Dedifferentiated amniotic fluid mesenchymal stem cell (primary cell): ENCODE data around the gene RFX8.

ENCODE experiments used
- DNase-seq: peaks from one replicate; pipeline ENCODE4 v3.0.0-alpha.2; 2016; ENCODE audit errors: extremely low spot score

Gene RFX8

GRCh38 chr2:101410114-101410513 is 64.8 kb downstream of the RFX8 start:
- no peak for DNase-seq

DNA sequence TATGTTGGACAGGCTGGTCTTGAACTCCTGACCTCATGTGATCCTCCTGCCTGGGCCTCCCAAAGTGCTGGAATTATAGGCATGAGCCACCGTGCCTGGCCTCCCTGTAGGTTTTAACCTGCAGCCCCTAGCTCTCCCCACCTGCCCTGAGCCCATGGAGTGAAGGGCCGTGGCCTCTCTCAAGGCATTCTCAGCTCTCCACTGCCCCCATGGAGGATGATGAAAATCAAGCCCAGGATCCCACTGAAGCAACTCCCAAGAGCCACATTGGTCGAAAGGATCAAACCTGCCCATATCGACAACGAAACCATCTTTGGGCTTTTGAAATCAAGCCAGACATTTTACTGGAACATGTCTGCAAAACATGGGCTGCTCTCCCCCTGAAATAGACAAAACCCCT is 65.2 kb downstream of the RFX8 start:
- no peak for DNase-seq

GRCh38 chr2:101408925-101409324 is 66.0 kb downstream of the RFX8 start:
- no peak for DNase-seq

DNA sequence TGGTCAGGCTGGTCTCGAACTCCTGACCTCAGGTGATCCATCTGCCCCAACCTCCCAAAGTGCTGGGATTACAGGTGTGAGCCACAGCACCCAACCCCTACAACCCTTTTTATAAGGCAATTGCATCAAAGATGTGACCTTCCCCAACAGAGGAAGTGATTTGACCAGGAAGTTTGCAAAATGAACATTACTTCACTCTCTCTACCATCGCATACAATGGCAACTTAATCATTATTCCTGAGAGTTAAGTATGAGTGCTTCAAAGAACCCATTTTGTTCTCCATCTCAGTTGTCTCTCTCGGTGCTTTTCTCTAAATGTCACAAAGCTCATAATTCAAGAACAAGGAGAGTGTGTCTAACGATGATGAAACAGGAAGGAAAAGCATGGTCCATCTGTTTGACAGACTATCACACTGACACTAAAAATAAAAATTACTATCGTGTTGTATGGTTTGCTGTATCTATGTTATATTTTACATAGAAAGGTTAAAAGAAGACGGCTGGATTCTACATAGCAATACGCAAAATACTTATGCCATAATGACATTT is 69.5 kb downstream of the RFX8 start:
- DNase-seq = no peak

GRCh38 chr2:101403745-101404144 is 71.2 kb downstream of the RFX8 start:
- no peak for DNase-seq

DNA sequence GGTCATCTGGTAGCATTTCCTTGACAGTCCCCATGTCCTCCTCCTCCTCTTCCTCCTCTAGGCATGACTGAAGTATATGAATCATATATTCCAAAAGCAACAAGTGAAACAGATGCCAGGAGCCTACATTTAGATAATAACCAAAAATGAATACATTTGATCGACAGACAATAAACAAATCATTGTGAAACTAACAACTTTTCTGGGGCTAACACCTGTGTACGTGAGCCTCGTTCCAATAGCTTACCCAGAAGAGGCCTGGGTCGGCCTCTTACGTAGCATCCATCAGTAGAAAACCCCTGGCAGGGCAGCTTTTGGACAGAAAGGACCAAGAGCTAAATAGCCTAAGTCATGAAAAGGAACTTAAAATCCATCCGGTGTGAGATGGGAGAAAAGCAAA is 72.3 kb downstream of the RFX8 start:
- no peak for DNase-seq

GRCh38 chr2:101401906-101402305 is 73.0 kb downstream of the RFX8 start:
- no peak for DNase-seq

DNA sequence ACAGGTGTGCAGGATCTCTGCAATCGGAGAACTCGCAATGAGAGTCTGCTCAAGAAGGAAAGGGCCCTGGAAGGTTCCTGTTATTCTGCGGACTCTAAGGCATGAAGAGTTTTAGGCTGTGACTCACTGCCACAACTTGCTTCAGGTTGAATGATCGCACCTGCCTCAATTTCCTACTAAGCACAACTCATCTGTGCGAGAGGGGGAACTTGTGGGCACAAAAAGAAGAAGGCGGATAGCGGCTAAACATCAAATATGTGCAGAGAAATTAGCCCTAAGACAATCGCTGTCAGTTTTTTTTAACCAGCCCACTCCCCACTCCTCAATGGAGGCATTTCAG is 73.6 kb downstream of the RFX8 start:
- DNase-seq = no peak

DNA sequence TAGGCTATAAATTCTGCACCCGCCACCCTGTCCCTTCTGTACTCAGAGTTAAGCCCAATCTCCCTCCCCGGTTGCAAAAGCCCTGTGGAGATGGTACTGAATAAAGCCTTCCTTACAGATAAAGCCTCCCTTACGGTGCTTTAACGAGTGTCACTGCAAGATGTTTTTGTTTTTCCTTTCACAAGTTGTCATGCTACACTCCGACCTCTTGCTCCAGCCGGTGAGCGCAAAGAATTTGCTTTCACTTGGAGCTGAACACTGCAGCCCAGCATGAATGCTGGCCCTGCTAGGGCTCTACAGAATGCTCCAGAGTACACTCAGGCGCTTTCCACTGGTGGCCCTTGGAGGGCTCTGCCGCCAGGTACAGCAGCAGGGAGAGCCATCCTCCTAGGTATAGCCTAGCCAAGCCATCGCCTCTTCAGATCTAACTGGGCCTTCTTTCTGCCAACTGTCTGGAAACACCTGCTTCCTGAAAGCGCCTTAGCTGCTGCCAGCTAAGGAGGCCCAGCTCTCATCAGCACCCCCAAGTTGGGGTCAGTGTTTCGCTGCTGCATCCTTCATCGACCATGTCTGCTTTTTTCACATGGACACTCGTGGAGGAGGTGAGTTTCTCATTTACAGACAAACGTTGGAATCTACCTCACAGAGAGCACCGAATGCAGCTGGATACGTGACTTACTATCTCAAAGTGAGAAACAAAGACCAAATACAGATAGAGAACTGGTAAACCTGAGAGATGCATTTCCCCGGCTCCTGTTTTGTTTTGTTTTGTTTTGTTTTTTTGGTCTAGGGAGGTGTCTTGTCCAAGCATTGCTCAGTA is 74.2 kb downstream of the RFX8 start:
- DNase-seq = no peak

- DNase-seq = no peak
Observed at GRCh38 chr2:101400048-101400447, 74.9 kb downstream of the RFX8 start.

GRCh38 chr2:101399021-101399799 is 75.7 kb downstream of the RFX8 start:
- no peak for DNase-seq

- no peak for DNase-seq
Observed at GRCh38 chr2:101398116-101398821, 76.6 kb downstream of the RFX8 start.

- peak; percentile 90 for DNase-seq
Observed at GRCh38 chr2:101396316-101396717, 78.6 kb downstream of the RFX8 start.

DNA sequence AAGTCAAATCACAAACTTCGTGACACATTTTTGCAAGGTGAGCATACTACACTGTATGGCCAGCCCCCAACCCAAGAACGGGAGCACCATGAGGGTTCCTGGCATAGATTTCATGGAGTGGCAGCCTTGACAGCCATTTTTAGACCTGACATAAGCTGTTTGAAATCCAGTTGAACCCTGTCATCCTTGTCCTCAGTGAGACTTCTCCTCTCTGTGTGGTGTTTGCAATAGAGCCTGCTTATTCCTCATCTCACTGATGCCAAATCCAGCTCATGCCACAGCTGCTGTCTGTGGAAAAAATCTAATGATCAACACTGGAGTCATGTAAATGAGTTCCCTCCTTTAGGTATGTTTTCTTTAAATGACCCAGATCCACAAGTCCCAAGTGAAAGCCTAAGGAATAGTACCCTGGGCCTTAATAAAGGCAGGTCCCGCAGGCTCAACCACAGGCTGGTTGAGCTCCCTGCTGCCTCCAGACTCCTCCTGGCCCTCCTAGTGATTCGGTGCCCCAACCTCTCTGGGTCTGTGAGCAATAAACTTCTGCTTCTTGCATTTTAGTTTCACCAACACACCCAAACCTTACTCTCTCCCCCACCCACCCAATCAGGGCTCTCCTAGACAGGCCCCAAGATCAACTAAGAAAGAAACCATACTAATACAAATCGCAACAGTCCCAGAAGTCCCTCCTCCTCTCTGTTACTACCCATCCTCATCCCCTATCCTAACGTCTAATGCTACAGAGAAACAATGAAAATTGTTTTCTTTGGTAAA is 79.2 kb downstream of the RFX8 start:
- no peak for DNase-seq

DNA sequence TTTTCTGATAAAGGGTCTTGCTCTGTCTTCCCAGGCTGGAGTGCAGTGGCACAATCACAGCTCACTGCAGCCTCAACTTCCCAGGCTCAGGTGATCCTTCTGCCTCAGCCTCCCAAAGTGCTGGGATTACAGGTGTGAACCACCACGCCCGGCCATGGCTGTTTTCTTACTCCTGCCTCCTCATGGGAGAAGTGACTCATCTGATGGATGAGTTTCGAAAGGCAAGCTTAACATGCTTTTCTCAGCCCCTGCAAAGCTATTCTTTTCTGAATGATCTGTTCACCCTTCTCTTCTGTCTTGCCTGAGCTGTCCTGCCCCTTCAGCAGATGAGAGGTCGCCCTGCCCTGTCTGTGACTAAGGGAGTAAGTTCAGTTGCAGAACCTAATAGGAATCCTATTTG is 86.7 kb downstream of the RFX8 start:
- no peak for DNase-seq

GRCh38 chr2:101387151-101387834 is 87.6 kb downstream of the RFX8 start, which contains the start of gene CREG2:
CREG2 (minus strand) TSS chr2:101387503; CDS start chr2:101387457, 46 bp downstream.
- DNase-seq = peak; percentile 31

GRCh38 chr2:101386599-101387150 is 88.2 kb downstream of the RFX8 start:
- no peak for DNase-seq

DNA sequence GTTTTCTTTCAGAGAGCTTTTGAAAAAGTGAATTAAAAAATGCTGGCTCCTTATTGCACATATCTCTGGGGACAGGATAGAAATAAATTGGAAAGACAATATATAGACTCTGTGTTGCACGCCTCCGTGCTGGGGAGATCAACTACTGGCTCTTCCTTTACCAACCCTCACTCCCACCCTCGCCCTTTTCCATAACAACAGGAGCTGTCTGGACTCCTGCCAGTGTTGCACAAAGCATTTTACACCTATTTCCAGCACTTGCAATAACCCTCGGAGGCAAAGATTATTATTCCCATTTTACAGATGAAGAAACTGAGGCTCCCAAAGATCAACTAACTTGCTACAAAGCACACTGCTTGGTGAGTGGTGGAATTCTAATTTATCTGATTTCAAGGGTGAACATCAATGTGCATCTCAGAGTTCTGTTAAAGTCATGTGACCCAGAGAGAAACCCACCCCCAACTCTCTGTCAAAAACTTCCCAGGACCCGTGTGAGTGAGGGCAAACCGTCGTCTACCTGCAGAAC is 91.8 kb downstream of the RFX8 start:
- no peak for DNase-seq

- no peak for DNase-seq
Observed at GRCh38 chr2:101382442-101382841, 92.5 kb downstream of the RFX8 start.

GRCh38 chr2:101380376-101380775 is 94.5 kb downstream of the RFX8 start:
- DNase-seq = no peak
